Endothelial cell of umbilical vein (primary cell): ENCODE data around the gene DNMT1. TPM values are rescaled to one million over a fixed set of nuclear protein-coding genes. Genes with fewer than 3 reads are reported as not detected.

Experiments used
- BruUV-seq: library from RNA; stranded (reverse); fragments of 400-500 nt; replicated peaks from 2 replicates; lab custom pipeline; 2021; lab: Mats Ljungman, UMichigan
- CTCF ChIA-PET: fragments of 300-600, 350-600 bp; sonication (Branson Sonifier 250); formaldehyde crosslinking; loops from one replicate; lab custom pipeline; 2021; ENCODE audit warnings: antibody characterized with exemption, inconsistent platforms; lab: Charles Lee
- POLR2A ChIA-PET: fragments of 300-600, 350-600 bp; sonication (Branson Sonifier 250); formaldehyde crosslinking; loops from one replicate; lab custom pipeline; 2021; ENCODE audit warnings: antibody characterized with exemption, inconsistent platforms; lab: Charles Lee
- DNase-seq: peaks from one replicate; pipeline ENCODE4 v3.0.0-alpha.2; 2011; ENCODE audit warnings: low read depth, low spot score
- FAIRE-seq: peaks from 2 replicates; lab custom pipeline; 2011; peaks lifted over from hg19 to GRCh38; lab: Jason Lieb, UNC
- H2AFZ ChIP-seq: 2 replicates; pipeline ENCODE4 v1.6.0; 2012; ENCODE audit warnings: low read depth, low read length, control low read depth, inconsistent platforms
- H3K27ac ChIP-seq: 2 replicates; pipeline ENCODE4 v1.5.1; 2011; ENCODE audit warnings: low read depth, mild to moderate bottlenecking, control low read depth, low read length, moderate library complexity; ENCODE audit not compliant: insufficient read depth
- H3K27me3 ChIP-seq, 2 experiments: 2 replicates each; pipeline versions ENCODE4 v1.6.0 to v1.6.1; 2011; ENCODE audit warnings: low read length in 2 of 2, mixed read lengths in 1 of 2; ENCODE audit not compliant: control insufficient read depth in 2 of 2, insufficient read depth in 2 of 2
- H3K36me3 ChIP-seq, 2 experiments: 2 replicates in 1 of 2; 3 replicates in 1 of 2; pipeline ENCODE4 v1.5.1; 2011; ENCODE audit warnings: low read length in 2 of 2, mild to moderate bottlenecking in 1 of 2, moderate library complexity in 1 of 2; ENCODE audit not compliant: control insufficient read depth in 2 of 2, insufficient read depth in 2 of 2; ENCODE audit errors: extremely low read depth in 1 of 2
- H3K4me1 ChIP-seq: 3 replicates; pipeline ENCODE4 v1.5.1; 2011; ENCODE audit warnings: mild to moderate bottlenecking, low read length; ENCODE audit not compliant: control insufficient read depth, insufficient read depth; ENCODE audit errors: extremely low read depth
- H3K4me2 ChIP-seq: 2 replicates; pipeline ENCODE4 v1.6.1; 2011; ENCODE audit warnings: low read length, control low read depth, mixed read lengths; ENCODE audit not compliant: insufficient read depth
- H3K4me3 ChIP-seq, 3 experiments: fragments of 200-600 bp in 1 of 3; sonication (generic), shearing (Covaris generic) in 1 of 3; replicated peaks in 1 of 3; 2 replicates each; pipeline ENCODE4 v1.5.1; 2011 to 2016; ENCODE audit warnings: control low read depth in 3 of 3, low read length in 3 of 3, mild to moderate bottlenecking in 2 of 3, inconsistent platforms in 1 of 3, low read depth in 1 of 3, moderate library complexity in 1 of 3; ENCODE audit not compliant: insufficient read depth in 1 of 3
- H3K79me2 ChIP-seq: 2 replicates; pipeline ENCODE4 v1.6.0; 2012; ENCODE audit warnings: low read length, inconsistent platforms; ENCODE audit not compliant: control insufficient read depth, insufficient read depth
- H3K9ac ChIP-seq: replicated peaks from 2 replicates; pipeline ENCODE3; 2011; ENCODE audit warnings: low read length, control low read depth; ENCODE audit not compliant: insufficient read depth; ENCODE audit errors: extremely low read depth
- H3K9me1 ChIP-seq: replicated peaks from 3 replicates; pipeline ENCODE4 v1.6.0; 2011; ENCODE audit warnings: mild to moderate bottlenecking, low read length; ENCODE audit not compliant: control insufficient read depth, insufficient read depth; ENCODE audit errors: extremely low read depth
- H3K9me3 ChIP-seq: replicated peaks from 2 replicates; pipeline ENCODE4 v1.5.1; 2012; ENCODE audit warnings: low read length, inconsistent platforms; ENCODE audit not compliant: control insufficient read depth, insufficient read depth
- H4K20me1 ChIP-seq: replicated peaks from 2 replicates; pipeline ENCODE3; 2011; ENCODE audit warnings: mild to moderate bottlenecking, low read length; ENCODE audit not compliant: control insufficient read depth, insufficient read depth; ENCODE audit errors: extremely low read depth
- EZH2 ChIP-seq: IDR thresholded peaks from 2 replicates; pipeline ENCODE4 v1.6.1; 2012; ENCODE audit warnings: borderline replicate concordance, low read depth, mild to moderate bottlenecking, moderate library complexity, low read length, inconsistent platforms; ENCODE audit not compliant: severe bottlenecking
- FOS ChIP-seq: IDR thresholded peaks from 2 replicates; pipeline ENCODE4 v1.6.1; 2011; ENCODE audit warnings: mild to moderate bottlenecking, low read length, moderate library complexity, borderline replicate concordance; ENCODE audit not compliant: insufficient read depth
- GATA2 ChIP-seq: IDR thresholded peaks from 2 replicates; pipeline ENCODE4 v1.7.0; 2011; ENCODE audit warnings: low read depth, mild to moderate bottlenecking, moderate library complexity, mixed read lengths, low read length; ENCODE audit not compliant: insufficient read length, insufficient read depth
- JUN ChIP-seq: IDR thresholded peaks from 2 replicates; pipeline ENCODE4 v1.6.1; 2011; ENCODE audit warnings: borderline replicate concordance, low read depth; ENCODE audit not compliant: insufficient read length, insufficient read depth
- MYC ChIP-seq: IDR thresholded peaks from one replicate; pipeline ENCODE4 v1.6.1; 2011; ENCODE audit warnings: mild to moderate bottlenecking, low read depth, low read length
- POLR2A ChIP-seq: IDR thresholded peaks from 2 replicates; pipeline ENCODE4 v1.6.1; 2012; ENCODE audit warnings: low read depth, mild to moderate bottlenecking, control low read depth, low read length
- POLR2AphosphoS5 ChIP-seq: IDR thresholded peaks from 2 replicates; pipeline ENCODE4 v1.6.1; 2012; ENCODE audit warnings: low read depth, mild to moderate bottlenecking, control low read depth, low read length, moderate library complexity; ENCODE audit not compliant: insufficient read depth
- dilution Hi-C: fragments of 300-500 bp; cut with MboI; formaldehyde crosslinking; loops from one replicate; pipeline ENCODE4 v1.15.0; 2019; ENCODE audit warnings: low sequenced_read_pairs; ENCODE audit not compliant: extremely low pct_ligation_motif_present
- intact Hi-C: fragments of 100-400 bp; cut with micrococcal nuclease; formaldehyde crosslinking; loops from one replicate; pipeline ENCODE4 v1.10.0; 2022
- polyA plus RNA-seq, 4 experiments: library from polyadenylated mRNA; depleted of rRNA in 3 of 4; stranded (reverse) in 3 of 4; unstranded in 1 of 4; fragments of >200 nt; gene quantifications; 2 replicates each; pipeline versions ENCODE4 v1.2.1 to v1.2.3, GENCODE V29; 2011 to 2012; ENCODE audit warnings: missing spikeins in 1 of 4
- total RNA-seq: library from RNA; stranded (reverse); gene quantifications from 2 replicates; pipeline ENCODE4 v1.2.3, GENCODE V29; 2021
- TF ChIP-seq, protein P1 (sequence below), 2 donors: IDR thresholded peaks; 1 replicate in 1 of 2; 2 replicates in 1 of 2; pipeline ENCODE4 v1.5.1; 2011; ENCODE audit warnings: low read length in 2 of 2, mild to moderate bottlenecking in 2 of 2, moderate library complexity in 2 of 2, control low read depth in 1 of 2, inconsistent platforms in 1 of 2, low read depth in 1 of 2; ENCODE audit not compliant: insufficient read depth in 1 of 2; ENCODE audit errors: extremely low read depth in 1 of 2
- TF ChIP-seq, protein P2 (sequence below): IDR thresholded peaks from 2 replicates; pipeline ENCODE4 v1.6.1; 2011; ENCODE audit not compliant: insufficient read depth, insufficient read length

Gene DNMT1
- total and polyA plus RNA-seq, 2 donors (not counting 3 experiments of a cell fraction or from before 2014, with no cell fraction given): 53.4 to 165 TPM

DNA sequence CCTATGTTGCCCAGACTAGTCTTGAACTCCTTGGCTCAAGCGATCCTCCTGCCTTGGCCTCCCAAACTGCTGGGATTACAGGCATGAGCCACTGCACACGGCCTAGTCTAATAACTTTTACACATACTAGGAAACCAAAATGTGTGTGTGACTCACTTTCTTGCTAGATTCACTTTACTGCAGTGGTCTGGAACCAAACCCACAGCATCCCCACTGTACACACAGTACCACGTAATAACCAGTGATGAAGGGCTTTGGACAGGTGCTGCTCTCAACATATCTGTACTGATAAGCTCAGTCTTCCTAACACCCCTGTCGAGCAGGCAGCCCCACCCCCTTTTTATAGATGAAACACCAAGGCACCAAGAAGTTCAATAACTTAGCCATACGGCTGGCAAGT, 5.1 kb downstream of the DNMT1 start:
- intact Hi-C loops: loop anchor here (10.0 kb wide), 2 partner anchors 85 to 195 kb away; partner anchors contain the start of genes ANGPTL6, PPAN and TYK2
- Histone ChIP-seq H3K9me3 (no peaks in the 10 kb centered on the region), H3K27me3 (no peaks in the 10 kb centered on the region), H3K36me3 (peaks cover 0 to 6% of the 10 kb centered on the region in 2 experiments), H3K4me2 (no peak overlapping the region), H3K4me3 (no peak overlapping the region), H3K4me1 (peaks cover 13% of the 10 kb centered on the region), H4K20me1 (no peaks in the 10 kb centered on the region), H2AFZ (no peak overlapping the region), H3K79me2 (peaks cover 92% of the 10 kb centered on the region), H3K27ac (no peak overlapping the region), H3K9me1 (no peaks in the 10 kb centered on the region), H3K9ac (no peak overlapping the region)
- FAIRE-seq (no peak), DNase-seq (no peak)
- POLR2A ChIA-PET: no interaction called here
- TF ChIP-seq POLR2A (no peak), MYC (no peak), FOS (no peak), JUN (no peak), POLR2AphosphoS5 (no peak), GATA2 (no peak), EZH2 (no peak)
- TF ChIP-seq, protein P1, sequence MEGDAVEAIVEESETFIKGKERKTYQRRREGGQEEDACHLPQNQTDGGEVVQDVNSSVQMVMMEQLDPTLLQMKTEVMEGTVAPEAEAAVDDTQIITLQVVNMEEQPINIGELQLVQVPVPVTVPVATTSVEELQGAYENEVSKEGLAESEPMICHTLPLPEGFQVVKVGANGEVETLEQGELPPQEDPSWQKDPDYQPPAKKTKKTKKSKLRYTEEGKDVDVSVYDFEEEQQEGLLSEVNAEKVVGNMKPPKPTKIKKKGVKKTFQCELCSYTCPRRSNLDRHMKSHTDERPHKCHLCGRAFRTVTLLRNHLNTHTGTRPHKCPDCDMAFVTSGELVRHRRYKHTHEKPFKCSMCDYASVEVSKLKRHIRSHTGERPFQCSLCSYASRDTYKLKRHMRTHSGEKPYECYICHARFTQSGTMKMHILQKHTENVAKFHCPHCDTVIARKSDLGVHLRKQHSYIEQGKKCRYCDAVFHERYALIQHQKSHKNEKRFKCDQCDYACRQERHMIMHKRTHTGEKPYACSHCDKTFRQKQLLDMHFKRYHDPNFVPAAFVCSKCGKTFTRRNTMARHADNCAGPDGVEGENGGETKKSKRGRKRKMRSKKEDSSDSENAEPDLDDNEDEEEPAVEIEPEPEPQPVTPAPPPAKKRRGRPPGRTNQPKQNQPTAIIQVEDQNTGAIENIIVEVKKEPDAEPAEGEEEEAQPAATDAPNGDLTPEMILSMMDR (IDR thresholded peaks at IDR 0.05; ENCODE audit: extremely low read depth in 1 of 2, insufficient read depth in 1 of 2, low read depth in 1 of 2, low read length in 2 of 2): no peak
- TF ChIP-seq, protein P2, sequence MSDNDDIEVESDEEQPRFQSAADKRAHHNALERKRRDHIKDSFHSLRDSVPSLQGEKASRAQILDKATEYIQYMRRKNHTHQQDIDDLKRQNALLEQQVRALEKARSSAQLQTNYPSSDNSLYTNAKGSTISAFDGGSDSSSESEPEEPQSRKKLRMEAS: no peak
- dilution Hi-C loops: no loop called here
- BruUV-seq: no TSS peak
- CTCF ChIA-PET: interaction anchor here (1.7 kb wide), 1 partner anchor 60 kb away, joined by 9 read pairs; no protein-coding TSS in a partner anchor
